T-helper 22 cell (primary cell): ENCODE results near the gene RASGRP1.

Experiments used
- DNase-seq: peaks from one replicate; pipeline ENCODE4 v3.0.0-alpha.2; 2020; ENCODE audit warnings: low read depth

Gene RASGRP1

GRCh38 chr15:38458646-38459045 is 106.0 kb downstream of the RASGRP1 start:
- DNase-seq: no peak

GRCh38 chr15:38455092-38455491 is 109.5 kb downstream of the RASGRP1 start:
- DNase-seq: no peak

GRCh38 chr15:38454696-38455090 is 109.9 kb downstream of the RASGRP1 start:
- no peak for DNase-seq

- DNase-seq: peak; percentile 62
Measured at GRCh38 chr15:38453971-38454695, 110.5 kb downstream of the RASGRP1 start, which contains the start of gene FAM98B. FAM98B (plus strand) TSS chr15:38454127; CDS start chr15:38454162, 35 bp downstream.

- DNase-seq: no peak
Measured at GRCh38 chr15:38441130-38441519, 123.5 kb downstream of the RASGRP1 start.

GRCh38 chr15:38440353-38441129 is 124.1 kb downstream of the RASGRP1 start:
- DNase-seq: no peak
